CD4-positive, alpha-beta T cell treated with Interferon gamma for 1 hour (primary cell): ENCODE measurements around the gene RAPGEF1.
"Not testable (repeated sequence)": the region's sequence is repeated elsewhere in the genome, so short reads cannot be mapped to it uniquely, and the experiment has no call there.

Source experiments
- DNase-seq: peaks from one replicate; pipeline ENCODE4 v3.0.0-alpha.2; 2020

Gene RAPGEF1

DNA sequence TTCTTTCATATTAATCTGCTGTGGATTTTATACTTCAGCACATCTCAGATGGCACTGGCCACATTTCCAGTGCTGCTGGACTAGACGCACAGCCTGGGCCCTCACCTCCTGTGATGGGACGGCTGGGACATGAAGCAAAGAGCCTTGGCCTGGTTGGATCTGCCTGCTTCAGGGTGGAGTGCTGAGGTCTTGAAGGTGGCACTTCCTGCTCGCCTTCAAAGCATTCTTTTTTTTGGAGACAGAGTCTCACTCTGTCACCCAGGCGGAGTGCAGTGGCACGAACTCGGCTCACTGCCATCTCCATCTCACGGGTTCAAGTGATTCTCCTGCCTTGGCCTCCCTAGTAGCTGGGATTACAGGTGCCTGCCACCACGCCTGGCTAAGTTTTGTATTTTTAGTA lies 73.1 kb downstream of the RAPGEF1 start:
- DNase-seq = peak; percentile 45

DNA sequence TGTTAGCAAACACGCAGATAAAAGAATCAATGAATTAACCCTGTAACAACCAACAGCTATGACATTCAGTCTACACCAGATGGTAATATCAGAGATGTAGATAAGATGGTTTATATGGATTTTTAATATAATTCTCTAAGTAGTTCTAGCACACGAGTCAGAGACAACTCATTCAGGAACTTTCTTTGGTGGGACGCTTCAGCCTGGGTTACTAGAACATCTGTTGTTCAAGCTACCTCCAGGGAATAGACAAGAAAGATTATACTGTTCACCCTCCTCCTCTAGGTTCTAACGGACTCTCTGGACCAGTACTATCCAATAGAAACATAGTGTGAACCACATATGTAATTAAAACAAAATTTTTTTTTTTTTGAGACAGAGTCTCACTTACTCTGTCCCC lies 73.8 kb downstream of the RAPGEF1 start:
- DNase-seq = no peak

DNA sequence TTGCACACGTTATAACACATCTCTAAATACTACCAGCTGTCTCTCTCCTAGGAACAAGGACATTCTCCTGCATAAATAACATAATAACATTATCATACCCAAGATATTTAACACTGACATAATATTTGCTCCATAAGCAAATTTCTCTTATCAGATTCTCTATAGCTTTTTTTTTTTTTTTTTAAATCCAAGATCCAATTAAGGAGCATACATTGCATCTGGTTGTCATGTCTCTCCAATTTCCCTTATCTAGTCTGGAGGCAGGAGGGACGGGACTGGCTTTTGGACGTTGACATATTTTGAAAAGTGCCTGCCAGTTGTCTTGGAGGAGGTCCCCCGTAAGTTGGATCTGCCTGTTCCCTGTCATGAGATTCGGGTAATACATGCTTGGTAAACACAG lies 76.6 kb downstream of the RAPGEF1 start:
- no peak for DNase-seq

DNA sequence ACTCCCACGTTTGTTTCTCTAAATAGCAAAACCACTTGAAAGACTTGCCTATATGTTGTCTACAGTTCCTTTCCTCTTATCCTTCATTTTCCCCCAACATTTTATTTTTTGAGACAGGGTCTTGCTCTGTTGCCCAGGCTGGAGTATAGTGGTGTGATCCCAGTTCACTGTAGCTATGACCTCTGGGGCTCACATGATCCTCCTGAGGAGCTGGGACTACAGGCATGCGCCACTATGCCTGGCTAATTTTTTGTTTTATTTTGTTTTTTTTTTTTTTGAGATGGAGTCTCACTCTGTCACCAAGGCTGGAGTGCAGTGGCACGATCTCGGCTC lies 77.6 kb downstream of the RAPGEF1 start:
- not testable (repeated sequence) for DNase-seq

DNA sequence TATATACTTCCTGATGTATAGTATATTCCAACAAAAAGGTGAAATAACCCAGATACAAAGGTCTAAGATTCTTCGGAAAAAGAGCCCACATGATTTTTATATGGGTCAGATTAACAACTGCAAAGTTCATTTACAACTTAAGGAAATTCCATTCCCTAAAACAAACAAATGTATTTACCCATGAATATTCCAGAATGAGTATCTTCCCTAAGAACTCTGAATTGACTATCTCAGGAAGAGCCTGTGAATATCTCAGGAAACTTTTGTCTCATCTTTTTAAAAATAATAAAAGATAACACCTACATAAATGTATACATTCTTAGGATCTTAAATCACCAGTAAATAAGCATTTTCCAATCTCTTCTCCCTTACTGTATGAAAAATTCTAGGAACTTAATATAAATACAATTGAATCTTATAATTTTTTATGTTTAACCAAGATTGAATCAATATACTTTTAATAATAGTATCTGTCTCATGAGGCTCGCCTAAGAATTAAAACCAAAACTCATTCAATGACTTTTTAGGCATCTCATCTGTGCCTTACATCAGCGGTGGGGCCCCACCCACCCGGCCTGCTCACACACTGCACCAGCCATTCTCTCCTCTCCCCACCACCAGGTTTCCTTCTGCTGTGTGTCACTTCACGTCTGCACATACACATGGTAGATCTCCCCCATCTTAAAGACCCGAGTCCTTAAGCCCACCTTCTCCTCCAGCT lies 78.1 kb downstream of the RAPGEF1 start:
- DNase-seq = peak; percentile 52

DNA sequence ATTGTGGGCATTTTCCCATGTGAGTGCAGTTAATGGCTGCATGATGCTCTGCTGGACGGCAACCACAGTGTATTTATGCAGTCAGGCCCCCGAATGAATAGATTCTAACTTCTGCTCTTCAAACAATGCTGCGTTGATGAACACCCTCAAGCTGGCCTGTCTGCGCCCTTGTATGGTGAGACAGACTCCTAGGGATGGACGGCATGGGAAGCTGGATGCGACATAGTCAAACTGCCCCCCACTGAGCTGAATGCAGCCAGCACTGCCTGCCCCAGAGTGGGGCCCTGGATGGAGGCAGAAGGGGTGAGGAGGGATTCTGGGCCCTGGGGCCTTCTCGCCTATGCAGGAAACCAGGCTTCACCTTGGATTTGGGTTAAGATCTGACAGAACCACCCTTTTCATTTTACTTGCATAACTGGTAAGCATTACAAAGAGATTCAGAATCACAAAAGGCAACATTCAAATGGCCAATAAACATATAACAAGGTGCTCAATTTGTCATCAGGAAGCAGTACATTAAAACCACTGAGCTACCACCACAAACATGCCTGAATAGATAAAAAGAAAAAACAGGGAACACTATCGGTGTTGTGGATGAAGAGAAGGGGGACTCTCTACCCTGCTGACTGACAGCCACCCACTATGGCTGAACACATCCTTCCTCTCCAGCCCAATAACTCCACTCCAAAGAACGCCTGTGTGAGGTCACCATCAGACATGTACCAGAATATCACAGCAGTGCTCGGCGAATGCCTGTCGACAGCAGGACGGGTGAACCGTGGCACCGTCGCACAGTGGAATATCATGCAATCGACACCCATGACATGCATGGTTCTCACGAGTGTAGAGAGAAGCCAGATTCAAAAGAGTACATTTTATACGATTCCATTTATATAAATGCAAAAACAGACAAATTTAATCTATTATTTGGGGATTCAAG lies 79.1 kb downstream of the RAPGEF1 start:
- no peak for DNase-seq

DNA sequence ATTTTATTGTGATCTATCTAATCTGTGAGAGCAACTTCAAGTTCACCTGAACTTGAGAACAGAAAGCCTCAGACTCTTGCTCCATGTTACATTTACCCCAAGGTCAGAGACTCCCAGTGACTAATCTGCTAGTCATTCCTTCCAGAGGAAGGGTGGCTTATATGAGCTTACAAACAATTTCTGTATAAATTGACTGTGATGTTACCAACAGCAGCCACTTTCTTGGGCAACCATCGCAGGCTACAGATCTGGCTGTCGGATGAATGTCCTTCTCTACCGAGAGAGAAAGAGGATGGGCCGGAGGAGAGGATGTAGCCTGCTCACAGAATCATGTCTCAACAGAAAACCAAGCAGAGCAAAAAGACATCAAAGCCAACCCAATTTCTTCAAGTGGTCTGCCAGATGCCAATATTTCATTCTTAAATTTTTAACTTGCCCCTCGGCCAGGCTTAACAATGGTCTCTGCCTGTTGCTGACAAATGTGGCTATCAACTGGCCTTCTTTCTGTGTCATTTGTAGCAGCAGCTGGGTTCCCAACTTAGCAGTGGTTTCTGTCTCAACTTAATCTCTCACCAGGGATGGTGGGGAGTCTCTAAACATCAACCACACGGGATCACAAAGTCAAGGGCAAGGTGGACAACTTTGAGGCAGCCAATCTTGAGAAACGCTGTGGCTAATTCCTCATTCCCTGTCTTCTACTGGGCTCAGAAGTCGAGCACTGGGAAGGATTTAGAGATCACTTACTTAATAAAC lies 81.3 kb downstream of the RAPGEF1 start:
- DNase-seq = peak; percentile 36

DNA sequence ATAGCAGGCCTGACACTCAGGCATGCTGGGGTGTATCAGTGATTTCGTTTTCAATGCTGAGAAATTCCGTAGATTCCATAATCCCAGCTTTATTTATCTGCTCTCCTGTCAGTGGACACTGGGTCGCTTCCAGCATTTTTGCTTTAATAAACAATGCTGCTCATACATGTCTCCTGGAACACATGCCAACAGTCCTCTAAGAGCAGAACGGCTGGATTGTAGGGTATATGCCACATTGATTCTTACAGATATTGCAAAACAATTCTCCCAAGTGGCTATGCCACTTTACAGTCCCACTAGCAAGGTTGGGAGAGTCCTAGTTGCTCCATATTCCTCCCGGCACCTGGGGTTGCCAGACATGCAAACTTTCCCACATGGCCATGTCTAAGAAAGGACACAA lies 81.9 kb downstream of the RAPGEF1 start:
- no peak for DNase-seq

DNA sequence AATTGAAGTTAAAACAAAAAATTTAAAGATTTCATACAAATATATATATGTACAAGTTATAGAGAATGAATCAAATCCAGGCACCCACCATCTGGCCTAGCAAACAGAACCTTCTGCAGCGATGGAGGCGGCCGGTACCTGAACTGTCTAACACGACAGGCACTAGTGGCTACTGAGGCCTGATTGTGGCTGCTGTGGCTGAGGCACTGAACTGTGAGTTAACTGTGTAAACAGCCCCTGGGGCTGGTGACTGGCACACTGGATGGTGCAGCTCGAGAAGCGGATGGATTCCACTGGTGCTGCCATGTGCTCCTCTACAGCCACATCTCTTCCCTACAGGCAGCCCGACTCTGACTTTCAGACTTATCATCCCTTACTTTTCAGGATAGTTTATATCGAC lies 82.4 kb downstream of the RAPGEF1 start:
- DNase-seq = no peak

DNA sequence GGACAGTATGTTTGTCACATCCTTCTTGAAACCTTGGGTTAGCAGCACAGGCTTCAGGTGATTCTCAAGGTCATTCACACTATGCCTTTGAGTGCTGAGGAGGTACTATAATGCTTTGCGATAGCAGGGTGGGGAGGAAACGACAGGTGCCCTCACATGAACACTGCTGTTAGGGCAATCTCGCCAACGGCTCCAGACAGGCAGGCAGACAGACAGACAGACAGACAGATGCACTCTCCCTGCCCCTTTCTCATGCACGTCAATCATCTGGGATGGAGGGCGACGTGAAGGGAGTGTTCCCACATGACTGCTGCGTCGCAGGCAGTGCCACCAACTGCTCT lies 82.9 kb downstream of the RAPGEF1 start:
- DNase-seq = peak; percentile 38

DNA sequence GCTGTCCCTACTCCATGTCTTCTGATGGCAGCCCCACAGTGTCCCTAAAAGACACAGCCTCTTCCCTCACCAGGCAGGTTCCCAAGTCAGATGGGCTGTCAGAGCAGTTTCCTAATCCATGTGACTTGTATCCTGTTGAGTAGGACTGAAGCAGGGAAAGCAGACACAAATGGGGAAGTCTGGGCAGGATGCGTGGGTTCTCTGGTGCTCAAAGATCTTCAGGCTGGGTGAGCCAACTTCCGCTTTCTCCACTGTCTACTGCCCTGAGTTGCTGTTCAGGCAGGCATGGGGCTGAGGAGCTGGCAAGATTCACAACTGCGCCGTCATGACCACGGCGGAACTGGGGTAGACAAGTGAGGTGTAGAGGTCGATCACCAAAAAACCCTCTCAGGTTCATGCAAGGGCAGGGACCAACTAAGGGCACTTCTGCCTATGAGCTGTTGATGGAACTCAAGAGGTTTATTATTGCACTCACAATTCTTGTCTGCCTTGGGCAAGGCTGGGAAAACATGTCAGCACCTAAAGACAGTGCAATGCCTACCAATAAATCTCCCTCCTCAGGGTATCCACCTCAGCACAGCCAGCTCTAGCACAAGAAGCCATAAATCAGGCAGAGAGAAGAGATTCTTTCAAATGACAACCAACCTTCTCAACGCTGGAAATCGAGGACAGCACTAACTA lies 83.4 kb downstream of the RAPGEF1 start:
- DNase-seq = peak; percentile 91

DNA sequence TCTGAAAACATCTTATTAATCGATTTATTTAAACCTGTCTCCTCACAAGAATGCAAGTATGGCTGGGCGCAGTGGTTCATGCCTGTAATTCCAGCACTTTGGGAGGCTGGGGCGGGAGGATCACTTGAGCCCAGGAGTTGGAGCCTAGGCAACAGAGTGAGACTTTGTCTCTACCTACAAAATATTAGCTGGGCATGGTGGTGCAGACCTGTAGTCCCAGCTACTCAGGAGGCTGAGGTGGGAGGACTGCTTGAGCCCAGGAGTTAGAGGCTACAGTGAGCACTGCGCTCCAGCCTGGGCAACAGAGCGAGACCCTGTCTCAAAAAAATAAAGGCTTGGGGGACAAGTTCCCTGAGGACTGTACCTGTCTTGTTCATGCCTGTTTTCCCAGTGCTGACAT lies 85.5 kb downstream of the RAPGEF1 start:
- not testable (repeated sequence) for DNase-seq

DNA sequence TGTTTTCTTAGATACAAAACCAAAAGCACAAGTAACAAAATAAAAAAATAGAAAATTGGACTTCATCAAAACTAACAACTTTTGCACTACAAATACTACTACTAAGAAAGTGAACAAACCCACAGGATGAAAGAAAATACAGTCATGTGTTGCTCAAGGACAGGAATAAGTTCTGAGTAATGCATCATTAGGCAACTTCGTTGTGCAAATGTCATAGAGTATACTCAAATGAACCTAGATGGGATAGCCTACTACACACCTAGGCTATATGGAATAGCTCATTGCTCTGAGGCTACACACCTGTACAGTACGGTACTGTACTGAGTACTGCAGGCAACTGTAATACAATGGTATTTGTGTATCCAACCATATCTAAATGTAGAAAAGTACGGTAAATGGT lies 88.3 kb downstream of the RAPGEF1 start:
- no peak for DNase-seq

DNA sequence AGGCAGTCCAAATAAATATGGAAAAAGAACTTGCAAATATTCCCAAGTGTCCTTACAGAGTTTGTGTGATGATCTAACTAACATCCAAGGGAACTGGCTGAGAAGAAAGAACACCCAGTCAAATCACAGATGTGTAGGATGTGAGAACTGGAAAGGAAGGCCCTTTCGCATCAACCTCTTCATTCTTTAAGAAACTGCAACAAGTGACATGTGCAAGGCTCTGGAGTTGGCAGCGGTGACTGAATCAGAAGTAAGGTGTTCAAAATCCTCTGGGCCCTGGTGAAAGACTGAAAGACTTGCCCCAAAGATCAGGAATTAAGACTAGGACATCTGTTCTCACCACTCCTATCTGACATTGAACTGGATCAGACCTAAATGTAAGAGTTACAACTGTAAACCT lies 88.7 kb downstream of the RAPGEF1 start:
- DNase-seq = no peak

DNA sequence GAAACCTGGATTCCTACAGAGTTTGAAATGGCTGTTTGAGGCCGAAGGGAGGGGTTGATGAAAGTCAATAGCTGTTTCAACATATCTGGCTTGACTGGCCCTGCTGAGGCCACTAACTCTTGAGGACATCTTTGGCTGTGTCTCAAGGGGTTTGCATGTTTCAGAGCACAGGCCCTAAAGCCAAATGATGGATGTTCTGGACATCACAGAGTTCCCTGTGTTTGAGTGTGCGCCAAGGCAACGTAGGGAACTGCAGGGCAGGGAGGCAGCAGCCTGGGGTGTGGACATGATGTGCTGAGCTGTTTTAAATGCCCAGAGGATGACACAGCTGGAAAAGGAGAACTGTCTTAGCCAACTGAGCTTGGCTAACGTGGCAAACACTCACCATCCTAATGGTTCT lies 89.6 kb downstream of the RAPGEF1 start:
- peak; percentile 52 for DNase-seq

DNA sequence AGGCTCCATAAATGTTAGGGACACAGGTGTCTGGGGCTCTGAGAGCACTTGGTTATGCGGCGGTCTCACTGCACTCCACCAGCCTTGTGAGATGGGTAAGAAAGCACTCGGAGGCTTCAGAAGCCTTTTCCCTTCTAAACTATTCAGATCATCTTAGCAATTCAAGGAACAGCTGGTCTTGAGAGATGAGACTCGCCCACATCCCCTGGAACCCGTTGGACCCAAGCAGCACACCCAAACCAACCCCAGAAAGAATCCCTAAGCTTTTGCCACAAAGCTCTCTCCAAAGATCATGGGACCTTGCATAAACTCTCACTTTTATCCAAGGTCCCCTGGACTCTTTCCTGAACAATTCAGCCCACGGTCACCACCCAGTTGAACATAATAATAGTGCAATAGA lies 90.2 kb downstream of the RAPGEF1 start:
- no peak for DNase-seq

DNA sequence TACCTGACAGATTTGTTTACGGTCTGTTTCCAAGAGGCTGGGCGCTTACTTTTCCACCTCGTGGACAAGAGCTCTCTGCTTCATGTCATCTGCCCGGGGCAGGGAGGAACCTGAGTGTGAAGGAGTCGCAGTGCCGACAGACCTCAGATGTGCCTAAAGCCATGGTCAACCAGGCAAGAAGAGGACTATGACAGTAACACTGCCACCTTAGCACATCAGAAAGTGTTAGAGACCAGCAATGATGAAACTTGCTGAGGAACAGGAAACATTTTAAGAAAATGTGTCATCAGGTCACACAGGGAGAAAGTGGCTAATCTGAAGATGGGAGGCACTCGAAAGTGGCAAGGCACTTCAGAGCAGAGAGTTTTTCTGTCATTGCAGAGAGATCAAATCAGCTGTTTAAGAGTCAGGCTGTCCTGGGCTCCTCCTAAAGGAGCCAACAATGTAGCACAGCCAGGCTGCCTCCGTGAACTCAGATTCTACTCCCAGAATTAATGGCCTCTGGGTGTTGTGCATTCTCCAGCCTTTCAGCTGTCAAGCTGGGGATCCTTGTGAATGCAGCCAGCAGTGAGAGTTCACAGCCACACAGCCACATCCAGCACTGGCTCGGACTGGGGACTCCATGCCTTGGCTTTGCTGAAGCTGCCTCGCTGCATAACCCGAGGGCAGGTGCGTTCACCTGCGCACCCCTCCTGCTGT lies 94.6 kb downstream of the RAPGEF1 start:
- no peak for DNase-seq

DNA sequence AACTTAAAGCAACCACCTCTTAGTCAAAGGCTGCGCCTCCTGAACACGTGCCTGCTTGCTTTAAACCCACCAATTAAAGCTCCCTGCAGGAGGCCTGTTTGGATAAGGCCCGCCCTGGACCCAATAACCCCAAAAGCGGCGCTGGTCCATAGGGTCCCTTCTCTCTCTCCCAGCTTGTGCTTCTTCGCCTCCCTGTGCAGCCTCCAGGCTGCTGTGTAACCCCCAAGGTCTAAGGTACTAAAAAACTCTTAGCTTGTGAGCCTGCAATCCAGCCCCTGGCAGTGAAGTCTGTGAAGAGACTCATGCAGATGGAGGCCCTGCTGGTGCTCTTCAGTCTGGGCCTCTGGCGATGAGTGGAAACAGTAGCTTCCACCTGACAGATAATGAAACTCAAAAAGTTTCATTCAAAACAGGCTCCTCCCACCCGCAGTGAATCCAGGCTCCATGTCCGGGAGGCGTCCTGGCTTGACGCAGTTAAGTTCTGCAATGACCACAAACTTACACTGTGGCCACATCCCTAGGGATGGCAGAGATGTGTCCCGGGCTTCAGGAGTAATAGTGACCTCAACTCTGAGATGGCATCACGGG lies 97.3 kb downstream of the RAPGEF1 start:
- no peak for DNase-seq

DNA sequence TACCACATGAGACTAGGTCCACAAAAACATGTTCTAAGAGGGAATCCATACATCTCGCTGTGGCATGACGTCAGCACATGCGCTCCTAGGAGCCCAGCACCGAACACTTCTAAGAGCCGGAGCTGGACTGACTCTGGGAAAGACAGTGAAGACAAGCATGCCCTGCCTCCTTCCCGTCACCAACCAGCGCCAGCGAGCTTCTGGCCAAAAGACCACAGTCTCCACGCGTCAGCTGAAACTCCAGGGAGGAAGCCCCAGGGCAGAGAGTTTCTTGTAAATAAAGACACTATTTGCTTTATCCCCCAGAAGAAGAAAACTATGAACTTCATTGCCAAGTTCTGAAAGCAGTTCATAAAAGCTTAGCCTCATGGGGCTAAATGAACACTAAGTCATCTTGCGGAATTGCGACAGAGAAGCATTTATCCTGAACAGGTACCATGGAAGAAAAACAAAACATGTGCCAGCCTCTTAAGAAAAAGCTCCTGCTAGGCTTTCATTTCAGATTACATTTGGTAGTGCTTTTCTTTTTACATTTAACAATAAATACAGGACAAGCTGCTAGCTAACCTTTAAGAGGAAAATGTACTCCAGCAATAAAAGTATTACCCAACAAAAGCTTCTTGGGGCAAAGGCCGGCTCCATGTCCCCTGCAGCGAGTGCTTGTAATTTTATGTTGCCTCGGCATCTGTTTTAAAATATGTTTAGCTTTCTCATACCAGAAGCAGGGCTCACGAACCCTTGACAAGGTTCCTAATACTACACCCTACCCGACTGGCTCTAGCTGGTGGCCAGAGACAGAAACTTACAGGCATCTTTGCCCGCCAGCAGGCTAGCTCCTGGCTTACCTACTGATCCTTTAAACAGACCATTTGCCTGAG lies 98.0 kb downstream of the RAPGEF1 start:
- no peak for DNase-seq

DNA sequence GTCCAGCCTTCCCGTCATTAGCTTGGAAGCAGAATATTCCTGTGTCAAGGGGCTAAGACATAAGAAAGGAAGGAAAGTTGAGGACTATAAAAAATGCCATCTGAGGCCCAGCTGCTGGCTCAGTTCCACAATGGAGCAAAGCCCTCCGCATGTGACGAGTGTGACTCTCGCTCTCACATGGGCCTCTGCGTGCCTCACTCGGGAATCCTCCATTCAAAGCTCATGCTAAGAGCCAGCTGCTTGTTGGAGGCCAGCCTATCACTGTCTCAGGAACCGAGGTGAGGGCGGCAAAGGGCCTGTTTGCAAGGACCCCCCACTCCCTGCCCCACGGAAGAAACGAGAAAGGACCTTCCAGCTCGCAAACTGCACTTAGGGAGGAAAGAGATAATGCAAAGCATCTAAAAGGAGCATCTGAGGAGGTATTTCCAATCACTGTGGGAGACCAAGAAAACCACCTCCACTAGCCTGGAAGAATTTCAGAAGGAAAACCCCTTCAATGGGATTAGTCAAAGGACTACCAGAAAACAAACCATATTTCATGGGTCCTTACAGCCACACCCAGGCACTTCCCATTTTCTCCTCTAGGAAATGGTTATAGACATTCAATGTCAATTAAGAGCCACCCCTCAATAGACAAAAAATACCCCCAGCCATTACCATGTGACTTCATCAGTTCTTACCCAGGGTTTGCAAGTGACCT lies 99.3 kb downstream of the RAPGEF1 start:
- DNase-seq = no peak
